Stimulated activated CD8-positive, alpha-beta memory T cell treated with anti-CD3 and anti-CD28 coated beads, Interleukin-7, amount 100 ng/mL, for 4 hours (primary cell): ENCODE results near the gene MIGA2.
"Not testable (repeated sequence)": the region's sequence is repeated elsewhere in the genome, so short reads cannot be mapped to it uniquely, and the experiment has no call there.

Source experiments
- DNase-seq, 2 donors: peaks; one replicate each; pipeline ENCODE4 v3.0.0-alpha.2; 2020; ENCODE audit warnings: low read depth in 2 of 2

Gene MIGA2, protein sequence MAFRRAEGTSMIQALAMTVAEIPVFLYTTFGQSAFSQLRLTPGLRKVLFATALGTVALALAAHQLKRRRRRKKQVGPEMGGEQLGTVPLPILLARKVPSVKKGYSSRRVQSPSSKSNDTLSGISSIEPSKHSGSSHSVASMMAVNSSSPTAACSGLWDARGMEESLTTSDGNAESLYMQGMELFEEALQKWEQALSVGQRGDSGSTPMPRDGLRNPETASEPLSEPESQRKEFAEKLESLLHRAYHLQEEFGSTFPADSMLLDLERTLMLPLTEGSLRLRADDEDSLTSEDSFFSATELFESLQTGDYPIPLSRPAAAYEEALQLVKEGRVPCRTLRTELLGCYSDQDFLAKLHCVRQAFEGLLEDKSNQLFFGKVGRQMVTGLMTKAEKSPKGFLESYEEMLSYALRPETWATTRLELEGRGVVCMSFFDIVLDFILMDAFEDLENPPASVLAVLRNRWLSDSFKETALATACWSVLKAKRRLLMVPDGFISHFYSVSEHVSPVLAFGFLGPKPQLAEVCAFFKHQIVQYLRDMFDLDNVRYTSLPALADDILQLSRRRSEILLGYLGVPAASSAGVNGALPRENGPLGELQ

DNA sequence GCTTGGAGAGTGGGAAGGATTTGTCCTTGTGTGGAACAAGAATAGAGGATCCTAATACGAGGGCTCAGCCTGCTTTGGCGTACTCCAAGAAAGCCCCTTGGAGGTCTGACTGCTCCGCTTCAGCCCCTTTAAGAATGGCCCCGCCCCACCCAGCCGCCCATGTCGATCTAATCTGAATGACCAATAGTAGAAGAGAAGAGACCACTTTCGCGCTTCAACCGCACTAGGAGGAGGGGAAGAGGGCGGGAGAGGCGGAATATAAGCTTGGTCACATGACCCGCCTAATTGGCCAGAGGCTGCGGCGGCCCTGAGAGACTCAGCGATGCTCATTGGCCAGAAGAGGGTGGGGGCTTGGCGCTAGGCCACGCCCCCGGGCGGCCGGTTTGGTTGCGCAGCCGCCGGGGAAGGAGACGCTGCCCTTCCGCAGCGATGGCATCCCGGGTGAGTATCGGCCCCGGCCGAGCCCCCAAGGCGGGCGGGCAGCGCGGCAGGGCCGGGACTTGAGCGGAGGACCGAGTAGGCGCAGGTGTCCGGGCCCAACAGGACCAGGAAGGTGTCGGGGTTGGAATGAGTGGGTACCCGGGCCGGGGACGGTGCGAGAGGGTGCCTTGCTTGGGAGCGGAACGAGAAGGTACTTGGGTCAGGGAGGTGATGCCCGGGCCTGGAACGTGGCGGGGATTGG lies at the start of gene MIGA2:
MIGA2 (plus strand) TSS at position 386 of the 682 bp plus-strand sequence. CDS start 3,969 bp downstream, outside the sequence.
- DNase-seq: peak; percentile 92

DNA sequence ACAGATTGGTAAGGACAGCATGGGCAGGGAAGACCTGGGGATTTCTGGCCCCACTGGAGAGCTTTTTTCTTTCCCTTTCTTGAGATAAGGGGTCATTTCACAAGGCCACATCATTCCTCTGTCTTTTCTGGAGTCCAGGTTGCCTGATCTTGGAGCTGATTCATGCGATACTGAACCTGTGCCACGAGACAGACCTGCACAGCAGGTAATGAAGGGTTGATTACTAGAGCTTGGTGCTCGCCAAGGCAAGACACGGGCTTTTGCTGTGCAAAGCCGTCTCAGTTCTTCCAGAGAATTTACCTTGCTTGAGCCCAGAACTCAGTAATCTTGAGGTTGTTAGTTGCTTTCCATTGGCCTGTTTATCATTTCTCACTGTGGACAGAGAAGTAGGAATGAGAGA lies 49.8 kb upstream of the MIGA2 start:
- no peak for DNase-seq

DNA sequence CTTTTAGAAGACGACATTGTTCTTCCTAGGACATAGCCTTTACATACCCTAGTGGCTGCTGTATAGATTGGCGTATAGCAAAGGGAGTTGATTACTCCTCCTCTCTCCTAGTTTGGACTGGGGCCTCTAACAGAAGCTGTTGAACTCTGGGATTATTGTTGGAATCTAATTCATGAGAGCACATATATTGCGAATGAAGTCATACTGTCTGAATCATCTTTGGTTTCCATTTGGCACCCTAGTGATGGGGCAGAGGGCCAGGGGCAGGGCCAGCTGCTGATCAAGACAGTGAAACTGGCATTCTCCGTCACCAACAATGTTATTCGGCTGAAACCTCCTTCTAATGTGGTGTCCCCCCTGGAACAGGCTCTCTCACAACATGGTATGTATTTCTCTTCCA lies 48.6 kb upstream of the MIGA2 start:
- DNase-seq: no peak

DNA sequence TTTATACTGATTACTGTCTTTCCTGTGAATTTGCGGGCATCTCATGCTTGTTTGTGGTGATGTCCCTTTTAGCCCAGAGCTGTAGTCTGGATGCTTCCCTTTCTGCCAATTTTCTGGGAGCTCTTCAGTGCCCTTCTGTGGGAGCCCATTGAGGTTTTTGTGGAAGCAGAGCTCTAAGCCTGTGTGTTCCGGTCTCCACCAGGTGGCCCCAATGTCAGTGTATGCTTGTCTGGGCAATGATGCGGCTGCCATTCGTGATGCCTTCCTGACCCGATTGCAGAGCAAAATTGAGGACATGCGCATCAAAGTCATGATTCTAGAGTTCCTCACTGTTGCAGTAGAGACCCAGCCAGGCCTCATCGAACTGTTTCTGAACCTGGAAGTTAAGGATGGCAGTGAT lies 43.4 kb upstream of the MIGA2 start:
- no peak for DNase-seq

DNA sequence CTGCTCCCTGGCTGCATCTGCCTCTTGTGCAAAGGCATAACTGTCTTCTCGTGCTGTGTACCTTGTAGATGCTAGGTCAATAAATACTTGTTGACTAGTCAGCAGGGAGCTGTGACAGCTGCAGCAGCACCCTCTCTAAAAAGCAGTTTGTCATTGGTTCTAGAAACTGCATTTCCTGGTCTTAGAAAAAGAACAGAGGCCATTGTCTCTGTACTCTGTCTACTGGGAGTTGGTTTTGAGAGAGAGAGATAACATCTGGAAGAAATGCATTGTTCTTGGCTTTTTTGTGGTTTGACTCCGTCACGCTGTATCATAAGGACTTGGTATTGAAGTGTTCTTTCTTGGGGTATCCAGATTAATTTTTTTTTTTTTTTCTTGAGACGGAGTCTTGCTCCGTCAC lies 40.6 kb upstream of the MIGA2 start:
- DNase-seq: no peak

DNA sequence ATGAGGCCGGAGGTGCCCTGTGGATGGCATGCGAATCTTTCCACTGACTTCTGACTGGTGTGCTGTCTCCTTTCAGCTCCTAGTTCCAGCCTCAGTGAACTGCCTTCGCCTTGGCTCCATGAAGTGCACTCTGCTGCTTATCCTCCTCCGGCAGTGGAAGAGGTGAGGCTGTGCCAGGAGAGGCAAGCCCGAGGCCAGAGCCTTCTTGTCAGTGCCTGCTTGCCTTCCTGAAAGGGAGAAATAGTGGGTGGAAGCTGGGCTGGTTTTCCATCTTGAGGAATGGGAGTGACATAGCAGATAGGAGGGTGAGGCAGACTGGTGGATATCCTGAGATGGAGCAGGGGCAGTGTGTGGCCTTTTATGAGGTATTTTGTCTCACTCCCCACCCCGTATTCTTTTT lies 38.0 kb upstream of the MIGA2 start:
- no peak for DNase-seq

DNA sequence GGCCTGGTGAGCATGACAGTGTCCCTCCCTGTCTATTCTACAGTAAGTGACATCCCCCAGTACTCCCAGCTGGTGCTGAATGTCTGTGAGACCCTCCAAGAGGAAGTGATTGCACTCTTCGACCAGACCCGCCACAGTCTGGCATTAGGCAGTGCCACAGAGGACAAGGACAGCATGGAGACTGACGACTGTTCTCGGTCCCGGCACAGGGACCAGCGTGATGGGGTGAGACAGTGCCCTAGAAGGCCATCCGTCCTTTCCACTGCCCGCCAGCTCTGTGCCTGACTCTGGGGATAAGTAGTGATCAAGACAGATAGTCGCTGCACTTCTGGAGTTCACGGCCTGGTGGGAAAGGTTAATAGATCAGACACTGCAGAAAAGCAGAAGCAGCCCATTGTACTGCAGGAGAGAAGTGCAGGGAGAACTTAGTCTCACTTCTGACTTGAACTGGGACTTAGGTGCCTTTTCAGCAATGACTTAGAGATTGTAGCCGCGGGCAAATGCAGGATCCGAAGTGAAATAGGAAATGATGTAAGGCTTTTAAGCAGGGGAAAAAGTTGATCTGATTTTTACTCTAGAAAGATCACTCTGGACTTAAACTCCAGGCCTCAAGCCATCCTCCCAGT lies 36.7 kb upstream of the MIGA2 start:
- no peak for DNase-seq

DNA sequence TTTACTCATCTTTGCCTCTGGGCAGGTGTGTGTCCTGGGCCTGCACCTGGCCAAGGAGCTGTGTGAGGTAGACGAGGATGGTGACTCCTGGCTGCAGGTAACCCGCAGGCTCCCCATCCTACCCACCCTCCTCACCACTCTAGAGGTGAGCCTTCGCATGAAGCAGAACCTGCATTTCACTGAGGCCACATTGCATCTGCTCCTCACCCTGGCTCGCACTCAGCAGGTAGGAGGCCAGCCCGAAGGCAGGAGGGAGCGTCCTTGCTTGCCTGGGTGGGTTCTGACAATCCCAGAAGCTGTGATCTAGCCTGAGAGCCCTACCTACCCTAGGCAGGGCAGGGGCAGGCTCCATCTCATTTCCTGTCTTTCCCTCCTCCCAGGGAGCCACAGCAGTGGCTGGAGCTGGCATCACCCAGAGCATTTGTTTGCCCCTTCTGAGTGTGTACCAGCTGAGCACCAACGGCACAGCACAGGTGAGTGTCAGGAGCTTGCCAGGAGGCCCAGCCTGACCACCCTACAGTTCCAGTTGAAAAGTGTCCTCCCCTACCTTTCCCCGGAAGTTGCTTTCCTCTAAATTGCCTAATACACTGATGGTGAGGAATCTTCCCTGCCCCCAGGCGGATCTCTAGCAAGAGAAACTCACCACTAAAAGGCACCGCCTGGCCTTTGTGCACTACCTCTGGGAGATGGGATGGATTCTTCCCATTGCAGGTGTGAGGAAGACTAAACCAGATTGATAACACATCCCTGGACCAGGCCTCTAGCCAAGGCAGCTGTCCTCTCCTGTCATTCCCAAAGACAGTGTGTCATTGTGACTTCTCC lies 34.7 kb upstream of the MIGA2 start:
- no peak for DNase-seq

DNA sequence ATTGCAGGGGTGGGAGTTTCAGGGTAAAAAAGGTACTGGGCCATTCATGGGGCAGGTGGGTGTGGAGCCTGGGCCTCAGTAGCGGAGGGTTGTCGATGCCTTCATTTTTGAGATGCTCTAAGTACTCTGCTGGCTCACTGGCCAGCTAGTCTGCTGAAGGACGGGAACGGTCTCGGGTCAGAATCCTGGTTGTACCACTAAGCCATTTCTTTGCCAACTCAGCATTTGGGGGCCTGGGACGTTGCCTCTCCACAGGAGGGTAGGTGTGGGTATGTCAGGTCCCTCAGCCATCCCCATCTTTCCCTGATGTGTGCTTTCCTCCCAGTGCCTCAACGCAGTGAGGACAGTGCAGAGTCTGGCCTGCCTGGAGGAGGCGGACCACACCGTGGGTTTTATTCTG lies 33.4 kb upstream of the MIGA2 start:
- DNase-seq: no peak

DNA sequence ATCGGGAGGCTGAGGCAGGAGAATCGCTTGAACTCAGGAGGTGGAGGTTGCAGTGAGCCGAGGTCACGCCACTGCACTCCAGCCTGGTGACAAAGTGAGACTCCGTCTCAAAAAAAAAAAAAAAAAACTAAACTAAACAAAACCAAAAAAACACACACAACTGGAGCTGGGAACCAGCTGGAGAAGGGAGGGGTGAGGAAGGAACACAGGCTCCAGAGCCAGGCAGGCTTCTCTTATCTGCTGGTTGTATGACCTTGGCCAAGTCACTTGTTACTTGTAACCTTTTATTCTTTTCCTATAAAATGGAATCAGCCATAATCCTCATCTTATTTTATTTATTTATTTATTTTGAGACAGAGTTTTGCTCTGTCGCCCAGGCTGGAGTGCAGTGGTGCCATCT lies 32.3 kb upstream of the MIGA2 start:
- DNase-seq: not testable (repeated sequence)

DNA sequence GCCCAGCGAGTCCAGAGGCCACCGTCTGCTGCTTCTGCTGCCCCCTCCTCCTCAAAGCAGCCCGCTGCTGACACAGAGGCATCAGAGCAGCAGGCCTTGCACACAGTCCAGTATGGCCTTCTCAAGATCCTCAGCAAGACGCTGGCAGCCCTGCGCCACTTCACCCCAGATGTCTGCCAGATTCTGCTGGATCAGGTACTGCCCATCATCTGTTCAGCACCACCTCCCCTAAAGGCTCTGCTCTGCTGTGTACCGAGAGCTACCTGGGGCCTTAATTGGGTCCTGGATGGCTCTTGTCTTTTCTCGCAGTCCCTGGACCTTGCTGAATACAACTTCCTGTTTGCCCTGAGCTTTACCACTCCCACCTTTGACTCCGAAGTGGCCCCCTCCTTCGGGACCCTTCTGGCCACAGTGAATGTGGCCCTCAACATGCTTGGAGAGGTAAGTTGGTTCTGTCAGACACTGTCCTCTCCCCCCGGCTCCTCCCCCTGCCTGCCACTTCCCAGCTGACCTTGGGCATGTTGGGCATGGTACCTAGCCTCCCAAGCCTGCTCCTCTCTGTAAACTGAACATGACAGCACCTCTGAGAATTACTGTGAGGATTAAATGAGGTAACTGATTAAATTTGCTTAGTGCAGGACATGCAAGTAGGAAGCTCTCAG lies 31.0 kb upstream of the MIGA2 start:
- DNase-seq: no peak

DNA sequence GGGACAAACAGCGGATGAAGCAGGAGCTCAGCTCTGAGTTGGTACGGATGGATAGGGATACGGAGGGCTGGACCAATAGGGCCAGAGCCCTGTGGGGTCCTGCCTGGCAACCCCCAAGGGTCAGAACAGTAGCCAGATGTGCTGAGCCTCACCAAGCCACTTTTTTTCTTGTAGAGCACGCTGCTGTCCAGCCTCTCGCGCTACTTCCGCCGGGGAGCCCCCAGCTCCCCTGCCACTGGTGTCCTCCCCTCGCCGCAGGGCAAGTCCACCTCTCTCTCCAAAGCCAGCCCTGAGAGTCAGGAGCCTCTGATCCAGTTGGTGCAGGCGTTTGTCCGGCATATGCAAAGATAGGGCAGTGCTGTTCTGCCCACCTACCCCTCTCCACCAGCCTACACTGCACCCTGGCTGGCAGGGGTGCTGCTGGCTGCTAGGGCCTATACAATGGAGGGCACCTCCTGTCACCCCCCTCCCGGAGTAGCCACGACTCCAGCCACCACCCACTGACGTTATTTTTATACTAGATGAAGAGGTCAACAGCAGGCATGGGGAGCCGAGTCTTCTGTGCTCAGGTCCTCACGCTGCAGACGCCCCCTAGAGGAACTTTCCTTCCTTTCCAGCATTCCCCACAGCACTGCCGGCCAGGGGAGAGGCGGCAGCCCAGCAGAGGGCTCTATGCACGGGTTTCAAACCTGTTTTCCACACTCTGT lies 29.9 kb upstream of the MIGA2 start:
- peak; percentile 13 to 21 for DNase-seq

DNA sequence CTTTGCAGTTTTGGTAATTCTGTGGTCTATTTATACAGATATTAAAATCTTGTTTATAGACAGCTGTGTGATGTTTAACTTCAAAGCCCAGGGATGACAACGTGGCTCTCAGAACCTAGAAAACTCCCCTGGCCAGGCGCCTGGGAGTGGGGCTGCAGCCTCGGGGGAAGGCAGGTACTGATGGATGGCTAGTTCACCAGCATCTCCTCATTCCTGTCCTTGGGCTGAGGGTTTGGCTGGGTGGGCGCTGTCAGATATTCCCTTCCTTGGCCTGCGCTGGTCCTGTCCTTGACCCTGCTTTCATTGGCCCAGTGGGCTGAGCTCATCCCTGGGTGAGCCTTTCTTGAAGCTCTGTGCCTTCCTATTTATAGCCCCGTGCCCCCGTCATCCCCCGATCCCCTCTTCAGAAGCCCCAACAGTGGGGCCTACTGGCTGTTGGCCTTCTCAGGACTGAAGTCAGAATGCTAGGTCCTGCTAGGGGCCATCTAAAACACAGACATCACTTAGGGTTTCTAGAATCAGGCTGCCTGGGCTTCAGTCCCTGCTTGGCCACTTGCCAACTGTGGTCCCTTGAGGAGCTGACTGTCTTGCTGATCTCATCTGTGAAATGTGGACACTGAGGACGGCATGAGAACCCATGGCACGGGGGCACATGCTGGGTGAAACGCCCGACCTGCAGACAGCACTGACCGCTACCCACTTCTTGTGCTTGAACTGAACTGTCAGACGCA lies 29.2 kb upstream of the MIGA2 start:
- DNase-seq: no peak

DNA sequence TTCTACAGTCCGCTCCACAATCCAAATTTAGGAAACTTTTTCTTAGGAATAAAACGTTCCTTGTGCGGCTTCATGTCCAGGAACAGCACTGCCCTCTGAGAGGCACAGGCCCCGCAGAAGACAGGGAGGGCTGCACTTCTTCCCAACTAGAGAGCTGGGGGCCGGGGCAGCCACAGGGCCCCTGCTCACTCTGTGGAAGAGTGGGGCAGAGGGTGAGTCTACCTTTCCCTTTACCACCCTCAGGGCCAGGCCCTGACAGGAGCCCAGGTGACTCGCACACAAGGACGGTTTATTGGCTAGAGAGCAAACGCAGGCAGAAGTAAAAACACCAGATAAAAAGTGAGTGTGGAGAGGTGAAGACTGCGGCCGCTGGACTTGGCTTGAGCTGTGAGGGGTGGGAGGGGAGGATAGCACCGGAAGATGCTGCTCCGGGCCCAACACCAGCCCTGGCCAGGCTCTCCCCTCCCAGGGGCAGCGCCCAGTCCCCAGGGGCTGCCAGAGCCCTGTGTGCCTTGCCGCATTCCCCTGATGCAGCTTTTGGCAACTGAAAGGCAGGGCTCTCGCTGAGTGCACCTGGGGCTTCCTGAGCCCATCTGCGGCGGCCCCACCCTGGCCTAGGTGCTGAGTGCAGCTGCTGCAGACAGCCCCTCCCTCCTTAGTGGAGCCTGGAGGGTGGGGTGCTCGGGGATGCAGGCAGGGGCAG lies 28.5 kb upstream of the MIGA2 start:
- no peak for DNase-seq

DNA sequence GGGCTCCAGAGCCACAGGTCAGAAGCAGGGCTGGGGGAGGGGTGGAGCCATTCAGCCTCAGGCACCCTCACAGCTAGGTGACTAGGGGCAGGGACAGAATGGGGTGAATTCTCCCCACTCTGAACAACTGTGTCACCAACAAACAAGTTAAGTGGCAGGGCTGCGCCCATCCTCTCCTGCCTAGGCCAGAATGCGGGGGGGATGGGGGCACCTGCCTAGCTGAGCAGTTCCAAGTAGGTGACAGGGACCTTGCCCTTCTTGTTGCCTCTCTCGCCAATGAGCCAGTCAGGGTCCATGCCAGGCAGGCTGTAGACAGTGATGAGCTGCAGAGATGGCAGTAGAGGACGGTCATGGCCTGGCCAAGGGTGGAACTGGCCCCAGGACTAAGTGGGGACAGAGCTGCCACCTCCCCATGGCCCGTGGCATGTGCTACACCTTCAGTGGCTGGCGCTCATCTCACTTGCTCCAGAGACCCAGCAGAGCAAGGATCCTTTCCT lies 27.9 kb upstream of the MIGA2 start:
- DNase-seq: no peak

DNA sequence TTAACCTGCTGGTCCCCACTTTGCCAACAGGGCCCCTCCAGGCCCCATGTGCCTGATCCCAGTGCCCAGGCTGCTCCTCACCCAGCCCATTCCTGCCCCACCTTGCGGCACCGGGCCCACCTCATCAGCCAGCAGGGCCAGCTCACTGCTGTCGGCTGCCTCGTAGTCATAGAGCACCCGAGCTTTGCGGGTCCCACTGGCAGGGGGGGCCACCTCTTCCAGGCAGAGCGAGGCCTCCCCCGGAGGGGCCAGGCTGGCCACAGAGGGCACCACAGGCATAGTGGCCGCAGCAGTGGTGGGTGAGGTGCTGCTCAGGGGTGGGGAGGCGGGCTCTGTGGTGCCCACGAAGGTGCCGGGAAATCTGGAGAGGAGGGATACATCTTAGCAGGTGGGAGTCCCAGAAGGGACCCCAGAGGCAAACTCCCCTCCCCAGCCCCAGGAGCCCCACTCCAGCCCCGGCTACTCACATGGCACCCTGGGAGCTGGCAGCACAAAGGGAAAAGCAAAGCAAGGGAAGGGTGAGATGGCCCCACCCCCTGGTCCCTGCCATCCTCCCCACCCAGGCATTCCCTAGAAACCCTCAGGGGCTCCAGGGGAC lies 27.3 kb upstream of the MIGA2 start:
- no peak for DNase-seq

DNA sequence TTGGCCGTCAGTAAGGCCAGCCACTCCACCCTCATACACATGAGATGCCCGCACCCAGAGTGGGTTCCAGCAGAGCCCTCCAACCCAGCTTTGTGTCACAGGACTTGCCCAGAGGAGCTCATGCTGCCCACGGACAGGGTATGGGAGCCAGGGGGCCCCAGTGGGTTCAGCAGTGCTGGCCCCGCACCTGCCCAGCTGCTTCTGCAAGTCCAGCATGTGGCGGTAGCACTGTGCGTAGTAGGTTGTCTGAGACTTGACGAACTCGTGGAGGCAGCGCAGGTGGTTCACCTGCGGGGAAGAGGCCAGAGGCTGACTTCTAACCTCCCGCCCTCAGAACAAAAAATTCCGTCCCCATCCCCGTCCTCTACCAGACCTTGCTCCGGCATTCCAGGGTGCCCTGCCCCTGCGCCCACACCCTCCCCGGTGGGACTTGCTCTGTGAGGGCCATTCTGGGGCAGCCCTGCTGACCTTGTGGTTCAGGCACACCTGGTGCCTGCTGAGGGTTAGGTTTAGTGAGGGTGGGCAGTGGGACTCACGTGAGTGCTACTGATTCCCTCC lies 26.8 kb upstream of the MIGA2 start:
- DNase-seq: no peak

DNA sequence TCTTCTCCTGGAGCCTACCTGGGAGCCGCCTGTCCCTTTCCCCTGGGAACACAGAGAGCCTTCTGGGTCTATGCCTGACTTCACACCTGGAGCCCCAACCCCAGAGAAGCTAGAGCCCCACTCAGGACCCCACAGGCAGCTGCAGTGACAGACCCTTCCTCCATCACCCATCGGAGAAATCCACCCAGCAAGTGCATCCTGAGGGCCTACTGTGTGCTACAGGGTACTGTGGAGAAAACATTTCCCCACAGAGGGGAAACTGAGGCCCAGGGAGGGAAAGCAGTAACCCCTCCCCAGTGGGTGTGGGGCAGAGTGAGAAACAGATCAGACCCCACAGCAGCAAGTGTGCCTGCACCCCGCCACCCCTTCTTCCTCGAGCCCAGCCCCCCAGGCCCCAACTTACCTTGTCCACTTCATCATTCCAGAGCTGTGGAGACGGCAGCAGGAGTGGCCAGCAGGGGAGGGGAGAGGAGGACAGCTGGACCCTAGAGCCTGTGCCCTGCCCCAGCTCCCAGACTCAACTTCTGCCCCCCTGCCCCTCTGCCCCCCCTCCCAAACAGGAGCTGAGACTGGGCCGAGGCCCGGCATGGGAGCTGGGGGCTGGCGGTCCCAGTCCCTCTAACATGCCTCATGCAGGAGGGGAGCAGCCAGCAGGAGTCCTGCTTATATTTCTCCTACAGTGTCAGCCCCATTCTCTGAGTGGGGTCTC lies 26.0 kb upstream of the MIGA2 start:
- no peak for DNase-seq
